ENCODE data around the gene ST7. TPM values are rescaled to one million over a fixed set of nuclear protein-coding genes. Genes with fewer than 3 reads are reported as not detected.

ST7 gene
- total and polyA plus RNA-seq, 7 donors, result 6.0 to 12.5 (median 7.3) TPM

DNA sequence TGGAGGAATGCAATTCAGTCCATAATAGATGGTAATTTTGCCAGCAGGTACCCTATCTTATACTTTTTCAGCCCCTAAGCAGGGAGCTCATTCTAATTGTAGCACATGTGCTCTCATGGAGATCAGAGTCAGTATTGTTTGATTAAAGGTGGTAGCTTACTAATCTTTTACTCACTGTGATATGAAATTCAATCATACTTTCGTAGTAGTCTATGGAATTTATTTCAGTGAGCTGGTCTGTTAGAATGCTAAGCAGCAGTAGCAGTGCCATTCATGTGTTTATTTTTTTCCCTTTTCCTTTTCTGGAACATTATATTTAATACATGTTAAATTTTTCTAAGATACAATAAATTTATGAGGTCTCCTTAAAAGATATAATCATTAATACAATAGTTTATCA lies 109.0 kb downstream of the ST7 start:
- no peak overlapping the region for H3K27ac ChIP-seq
- WGBS, 3 donors, result 58 to 82% (median 82%) methylated on average over 1 of the region's 1 CpG
- ATAC-seq, result no peak

GRCh38 chr7:117064688-117065087 lies 111.4 kb downstream of the ST7 start:
- H3K27ac ChIP-seq, result no peak overlapping the region
- WGBS, 3 donors, result 98 to 99% (median 98%) methylated on average over 3 of the region's 3 CpGs
- H3K27me3 ChIP-seq (ENCODE audit: insufficient read depth in 3 of 3, low read length in 2 of 3), result no peaks in the 10 kb centered on the region
- peaks cover 17% of the 10 kb centered on the region for H3K4me1 ChIP-seq
- H3K4me3 ChIP-seq, result no peak overlapping the region
- TF ChIP-seq, protein P1, sequence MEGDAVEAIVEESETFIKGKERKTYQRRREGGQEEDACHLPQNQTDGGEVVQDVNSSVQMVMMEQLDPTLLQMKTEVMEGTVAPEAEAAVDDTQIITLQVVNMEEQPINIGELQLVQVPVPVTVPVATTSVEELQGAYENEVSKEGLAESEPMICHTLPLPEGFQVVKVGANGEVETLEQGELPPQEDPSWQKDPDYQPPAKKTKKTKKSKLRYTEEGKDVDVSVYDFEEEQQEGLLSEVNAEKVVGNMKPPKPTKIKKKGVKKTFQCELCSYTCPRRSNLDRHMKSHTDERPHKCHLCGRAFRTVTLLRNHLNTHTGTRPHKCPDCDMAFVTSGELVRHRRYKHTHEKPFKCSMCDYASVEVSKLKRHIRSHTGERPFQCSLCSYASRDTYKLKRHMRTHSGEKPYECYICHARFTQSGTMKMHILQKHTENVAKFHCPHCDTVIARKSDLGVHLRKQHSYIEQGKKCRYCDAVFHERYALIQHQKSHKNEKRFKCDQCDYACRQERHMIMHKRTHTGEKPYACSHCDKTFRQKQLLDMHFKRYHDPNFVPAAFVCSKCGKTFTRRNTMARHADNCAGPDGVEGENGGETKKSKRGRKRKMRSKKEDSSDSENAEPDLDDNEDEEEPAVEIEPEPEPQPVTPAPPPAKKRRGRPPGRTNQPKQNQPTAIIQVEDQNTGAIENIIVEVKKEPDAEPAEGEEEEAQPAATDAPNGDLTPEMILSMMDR (IDR thresholded peaks at IDR 0.05), result no peak
- no peaks in the 10 kb centered on the region for H3K9me3 ChIP-seq
- DNase-seq, result no peak
- ATAC-seq, result no peak
- H3K36me3 ChIP-seq (ENCODE audit: insufficient read depth in 1 of 2, low read depth in 1 of 2), result no peaks in the 10 kb centered on the region
- intact Hi-C loops (cut with DNase I), result loop anchor here in 1 of 2 donors (5.0 kb wide), 1 partner anchor 38 kb away; no protein-coding TSS in a partner anchor

More for the DNA sequence above, 109.0 kb downstream of the ST7 start:
- no peaks in the 10 kb centered on the region for H3K36me3 ChIP-seq (ENCODE audit: insufficient read depth in 1 of 2, low read depth in 1 of 2)
- TF ChIP-seq, protein P1 (IDR thresholded peaks at IDR 0.05), result no peak
- H3K4me3 ChIP-seq, result no peak overlapping the region
- H3K27me3 ChIP-seq (ENCODE audit: insufficient read depth in 3 of 3, low read length in 2 of 3), result no peaks in the 10 kb centered on the region
- DNase-seq, result no peak
- intact Hi-C loops (cut with DNase I), result loop anchor here in 1 of 2 donors (2.0 kb wide), 1 partner anchor 17 kb away; no protein-coding TSS in a partner anchor
- H3K9me3 ChIP-seq, result no peaks in the 10 kb centered on the region
- peaks cover 3% of the 10 kb centered on the region for H3K4me1 ChIP-seq

- Histone ChIP-seq H3K4me3 (no peak overlapping the region), H3K9me3 (no peaks in the 10 kb centered on the region), H3K4me1 (peaks cover 22% of the 10 kb centered on the region), H3K27ac (no peak overlapping the region), H3K36me3 (ENCODE audit: insufficient read depth in 1 of 2, low read depth in 1 of 2) (no peaks in the 10 kb centered on the region), H3K27me3 (ENCODE audit: insufficient read depth in 3 of 3, low read length in 2 of 3) (no peaks in the 10 kb centered on the region)
- intact Hi-C loops (cut with DNase I), result loop anchor here in 1 of 2 donors (5.0 kb wide), 1 partner anchor 37 kb away; no protein-coding TSS in a partner anchor
- TF ChIP-seq, protein P1 (IDR thresholded peaks at IDR 0.05), result no peak
- ATAC-seq, result no peak
- DNase-seq, result no peak
- 51 to 84% (median 58%) methylated on average over 3 of the region's 3 CpGs for WGBS, 3 donors
Observed at GRCh38 chr7:117065571-117066150, 112.4 kb downstream of the ST7 start.

DNA sequence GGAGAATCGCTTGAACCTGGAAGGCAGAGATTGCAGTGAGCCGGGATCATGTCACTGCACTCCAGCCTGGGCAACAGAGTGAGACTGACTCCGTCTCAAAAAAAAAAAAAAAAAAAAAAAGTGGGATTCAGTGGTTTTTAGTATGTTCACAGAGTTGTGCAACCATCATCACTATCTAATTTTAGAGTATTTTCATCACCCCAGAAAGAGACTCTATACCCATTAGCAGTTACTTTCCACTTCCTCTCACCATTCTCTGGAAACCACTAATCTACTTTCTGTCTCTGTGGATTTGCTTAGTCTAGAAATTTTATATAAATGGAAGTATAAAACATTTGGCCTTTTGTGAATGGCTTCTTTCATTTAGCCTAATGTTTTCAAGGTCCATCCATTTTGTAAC lies 113.4 kb downstream of the ST7 start:
- Histone ChIP-seq H3K9me3 (no peaks in the 10 kb centered on the region), H3K4me3 (no peak overlapping the region), H3K36me3 (ENCODE audit: insufficient read depth in 1 of 2, low read depth in 1 of 2) (no peaks in the 10 kb centered on the region), H3K4me1 (peaks cover 25% of the 10 kb centered on the region), H3K27me3 (ENCODE audit: insufficient read depth in 3 of 3, low read length in 2 of 3) (no peaks in the 10 kb centered on the region), H3K27ac (no peak overlapping the region)
- TF ChIP-seq, protein P1 (IDR thresholded peaks at IDR 0.05), result no peak
- WGBS, 3 donors, result 97 to 100% (median 100%) methylated on average over 2 to 3 of the region's 3 CpGs
- intact Hi-C loops (cut with DNase I), result loop anchor here in 1 of 2 donors (5.0 kb wide), 1 partner anchor 36 kb away; no protein-coding TSS in a partner anchor
- ATAC-seq (no peak), DNase-seq (no peak)
